HG02970 (cell line): ENCODE results near the gene KIF1C.

Experiments
- ATAC-seq: cut with Tn5 transposase; IDR thresholded peaks from one replicate; pipeline ENCODE4 v1.9.1; 2021; ENCODE audit warnings: mild to moderate bottlenecking, moderate library complexity, moderate number of reproducible peaks; ENCODE audit not compliant: unreplicated experiment, low FRiP score

KIF1C gene

GRCh38 chr17:4997302-4998026, at the start of gene KIF1C, which contains the start of gene INCA1:
TSS of gene KIF1C (plus strand) at chr17:4997950. CDS start at chr17:5000247, 2,297 bp downstream.
TSS of gene INCA1 (minus strand) at chr17:4997522. CDS start at chr17:4994437, 3,085 bp downstream.
- ATAC-seq, result peak; percentile 89

GRCh38 chr17:4948166-4948930, 49.4 kb upstream of the KIF1C start, which contains the start of gene PFN1:
TSS of gene PFN1 (minus strand) at chr17:4948530. CDS start at chr17:4948394, 136 bp downstream.
- peak; percentile 25 for ATAC-seq

GRCh38 chr17:4948931-4949320, 48.8 kb upstream of the KIF1C start:
- peak; percentile 33 for ATAC-seq

- peak; percentile 31 for ATAC-seq
Measured at GRCh38 chr17:4949321-4950074, 48.3 kb upstream of the KIF1C start.

- peak; percentile 5 for ATAC-seq
Measured at GRCh38 chr17:4950075-4950745, 47.5 kb upstream of the KIF1C start.

GRCh38 chr17:4950746-4951204, 47.0 kb upstream of the KIF1C start, which contains the start of gene ENO3:
TSS of gene ENO3 (plus strand) at chr17:4951119. CDS start at chr17:4951830, 711 bp downstream.
- ATAC-seq, result no peak

- no peak for ATAC-seq
Measured at GRCh38 chr17:4951486-4951885, 46.3 kb upstream of the KIF1C start.

GRCh38 chr17:4953451-4953961, 44.2 kb upstream of the KIF1C start:
- ATAC-seq, result no peak

- ATAC-seq, result no peak
Measured at GRCh38 chr17:4955091-4955490, 42.7 kb upstream of the KIF1C start.

- no peak for ATAC-seq
Measured at GRCh38 chr17:4956493-4957061, 41.2 kb upstream of the KIF1C start.

- no peak for ATAC-seq
Measured at GRCh38 chr17:4958102-4958501, 39.6 kb upstream of the KIF1C start.

GRCh38 chr17:4959261-4959965, 38.3 kb upstream of the KIF1C start:
- no peak for ATAC-seq

- ATAC-seq, result no peak
Measured at GRCh38 chr17:4960279-4960922, 37.3 kb upstream of the KIF1C start.

GRCh38 chr17:4965311-4965986, 32.3 kb upstream of the KIF1C start:
- no peak for ATAC-seq

GRCh38 chr17:4966844-4967538, 30.8 kb upstream of the KIF1C start:
- peak; percentile 82 for ATAC-seq

- ATAC-seq, result peak; percentile 58
Measured at GRCh38 chr17:4967539-4968485, 29.9 kb upstream of the KIF1C start, which contains the start of gene SPAG7. TSS of gene SPAG7 (minus strand) at chr17:4967817. CDS start at chr17:4967804, 13 bp downstream.
